ENCODE measurements around the gene ATP5PB.

The ATP5PB gene

DNA sequence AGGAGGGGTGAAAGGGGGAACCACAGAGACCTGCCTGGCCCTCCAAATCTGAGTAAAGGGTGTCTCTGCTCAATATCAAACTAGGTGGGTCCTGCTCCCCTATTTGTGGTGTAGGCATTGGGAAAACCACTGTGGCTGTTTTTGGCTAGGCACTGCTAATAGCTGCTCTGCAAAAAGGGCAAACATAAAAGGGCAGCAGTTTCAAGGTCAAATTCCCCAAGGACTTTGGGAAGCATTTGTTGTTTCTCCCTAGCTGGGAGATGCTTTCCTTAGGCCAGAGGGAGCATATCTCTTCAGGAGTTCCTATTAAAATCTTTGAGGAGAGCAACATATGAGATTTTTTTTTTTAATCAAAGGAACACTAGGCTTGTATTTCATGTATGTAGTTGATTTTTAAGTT is 26.9 kb downstream of the ATP5PB start:
- DNase-seq, result no peak

DNA sequence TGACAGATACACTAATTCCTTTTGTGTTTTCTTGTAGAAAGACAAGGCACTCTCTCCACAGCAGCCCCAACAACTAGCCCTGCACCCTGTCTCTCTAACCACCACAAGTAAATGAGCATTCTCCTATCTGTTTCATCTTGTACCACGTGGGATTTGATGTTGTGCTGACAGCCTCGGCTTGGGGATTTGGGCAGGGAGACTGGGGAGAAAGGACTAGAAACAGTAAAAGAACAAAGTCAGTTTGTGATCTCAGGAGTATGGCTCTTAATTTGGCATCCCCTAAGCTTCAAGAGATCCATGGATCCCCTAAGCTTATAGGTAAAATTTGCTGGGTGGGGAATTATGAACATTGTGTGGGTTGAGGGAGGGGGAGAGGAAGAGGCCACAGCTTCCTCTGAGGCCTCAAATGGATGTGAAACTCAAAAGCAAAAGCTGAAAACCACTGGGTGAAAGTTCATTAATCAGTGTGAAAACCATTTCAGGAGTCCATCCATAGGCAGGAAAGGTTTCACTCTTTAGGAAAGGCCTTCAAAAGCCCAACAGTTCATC is 27.6 kb downstream of the ATP5PB start:
- DNase-seq, result no peak

DNA sequence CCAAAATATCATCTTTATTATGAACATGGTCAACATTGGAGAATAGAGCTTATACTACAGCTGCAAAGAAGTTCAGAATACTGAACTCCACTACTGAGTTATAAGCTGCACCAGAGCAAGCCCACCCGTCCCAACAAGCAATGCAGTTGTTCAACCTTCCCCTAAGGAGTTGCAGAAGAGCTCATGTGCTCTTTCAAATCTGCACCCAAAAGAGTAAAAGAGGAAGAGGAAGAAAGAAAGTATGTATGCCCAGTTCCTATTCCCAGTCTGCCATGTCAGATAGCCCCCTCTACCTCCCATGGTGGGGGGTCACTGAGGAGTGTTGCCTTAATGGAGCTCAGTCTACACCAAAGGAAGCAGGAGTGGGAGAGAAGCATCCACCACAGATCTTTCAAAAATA is 31.4 kb downstream of the ATP5PB start:
- no peak for DNase-seq

DNA sequence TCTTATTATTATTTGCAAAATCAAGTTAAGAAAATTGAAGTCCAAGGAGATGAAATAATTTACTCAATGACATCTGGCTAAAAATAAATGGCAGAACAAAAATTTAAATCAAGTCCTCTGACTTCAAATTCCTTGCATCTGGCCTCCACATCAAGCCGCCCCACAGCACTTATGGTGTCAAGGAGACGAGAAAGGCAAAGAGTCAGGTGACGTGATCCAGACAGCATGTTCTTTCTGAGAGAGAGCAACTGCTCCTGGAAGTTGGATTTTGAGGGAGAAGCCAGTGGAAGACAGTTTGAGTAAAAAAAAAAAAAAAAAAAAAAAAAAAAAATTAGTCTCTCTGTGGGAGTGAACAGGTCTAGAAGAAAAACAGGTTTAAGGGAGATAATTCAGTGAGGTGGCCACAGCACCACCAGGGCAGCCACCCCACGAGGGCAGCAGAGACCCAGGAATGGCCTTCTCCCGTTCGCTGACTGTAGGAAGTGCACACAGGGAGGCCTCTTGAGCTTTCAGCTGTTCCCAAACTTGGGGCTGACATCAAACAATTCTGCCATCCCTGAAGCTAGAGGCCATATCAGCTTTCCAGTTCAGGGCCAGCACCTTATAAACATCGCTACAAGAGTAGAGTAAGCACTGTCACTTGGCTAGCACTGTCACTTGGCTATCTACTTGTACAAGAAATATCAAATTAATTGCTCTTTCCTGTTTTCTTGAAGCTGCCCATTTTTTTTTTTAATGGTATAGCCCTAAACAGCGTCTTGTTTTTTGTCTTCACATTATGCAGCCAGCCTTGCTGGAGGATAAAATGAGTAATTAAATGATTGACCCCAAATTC is 32.3 kb downstream of the ATP5PB start:
- peak; percentile 5 for DNase-seq

DNA sequence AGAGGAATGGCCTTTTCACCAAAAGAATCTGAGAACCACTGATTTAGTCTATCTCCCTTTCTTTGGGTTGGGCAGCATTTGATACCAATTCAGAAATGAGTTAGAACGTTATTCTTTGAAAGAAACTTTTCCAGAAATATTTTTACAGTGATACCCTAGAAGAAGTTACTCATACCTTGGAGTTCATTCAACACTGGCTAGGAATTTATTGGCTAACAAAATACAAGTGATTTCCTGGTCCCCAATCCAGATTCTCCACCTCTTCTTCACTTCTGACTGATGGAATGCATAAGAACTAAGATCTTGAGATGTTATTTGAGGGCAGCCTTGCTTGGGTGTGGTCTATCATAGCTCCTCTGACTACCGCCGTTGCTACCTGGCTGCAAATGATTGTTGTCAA is 33.9 kb downstream of the ATP5PB start:
- no peak for DNase-seq

DNA sequence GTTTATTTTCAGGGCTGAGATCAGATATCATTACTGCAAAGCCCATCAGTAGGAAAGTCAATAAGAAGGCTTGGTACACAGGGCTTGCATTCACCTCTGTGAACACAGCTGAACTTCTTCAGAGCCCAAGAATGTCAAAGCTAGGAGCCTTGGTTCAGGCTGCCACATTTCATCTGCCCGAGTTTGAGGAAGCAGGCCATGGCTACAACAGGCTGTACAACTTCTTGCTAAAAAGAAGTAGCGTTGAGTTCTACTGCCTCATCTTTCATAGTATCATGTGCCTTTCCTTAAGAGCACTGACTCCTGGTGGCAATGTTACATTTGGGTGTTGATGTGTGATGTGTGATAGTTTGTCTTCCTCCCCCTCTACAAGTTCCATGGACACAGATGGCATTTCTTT is 34.6 kb downstream of the ATP5PB start:
- no peak for DNase-seq

DNA sequence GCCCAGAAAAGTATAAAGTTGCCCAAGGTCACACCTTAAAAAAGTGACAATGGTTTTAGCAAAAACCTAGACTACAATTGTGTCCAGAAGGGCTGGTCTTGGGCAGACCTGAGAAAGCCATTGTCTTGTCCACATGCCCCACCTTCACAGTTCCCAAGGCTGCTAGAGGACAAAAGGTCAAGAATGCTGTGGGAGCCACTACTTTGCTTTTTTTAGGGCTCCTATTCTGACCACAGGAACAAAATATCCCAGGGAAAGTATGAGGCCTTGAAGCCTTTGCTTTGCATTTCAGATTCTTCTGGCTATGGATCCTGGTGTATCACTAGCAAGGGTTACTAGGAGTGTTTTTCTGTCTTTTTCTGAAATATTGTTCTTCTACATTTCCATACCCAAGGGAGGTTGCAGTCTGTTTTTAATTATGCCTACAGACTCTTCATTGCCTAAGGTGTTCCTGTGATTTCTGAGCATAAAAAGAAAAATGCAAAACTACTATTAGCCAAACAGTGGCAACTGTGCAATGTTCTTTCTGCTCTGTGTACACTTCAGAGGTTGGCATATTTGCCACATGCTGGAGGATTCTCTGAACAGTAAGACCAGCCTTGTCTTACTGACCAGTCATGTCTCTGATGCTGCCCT is 35.2 kb downstream of the ATP5PB start:
- no peak for DNase-seq

DNA sequence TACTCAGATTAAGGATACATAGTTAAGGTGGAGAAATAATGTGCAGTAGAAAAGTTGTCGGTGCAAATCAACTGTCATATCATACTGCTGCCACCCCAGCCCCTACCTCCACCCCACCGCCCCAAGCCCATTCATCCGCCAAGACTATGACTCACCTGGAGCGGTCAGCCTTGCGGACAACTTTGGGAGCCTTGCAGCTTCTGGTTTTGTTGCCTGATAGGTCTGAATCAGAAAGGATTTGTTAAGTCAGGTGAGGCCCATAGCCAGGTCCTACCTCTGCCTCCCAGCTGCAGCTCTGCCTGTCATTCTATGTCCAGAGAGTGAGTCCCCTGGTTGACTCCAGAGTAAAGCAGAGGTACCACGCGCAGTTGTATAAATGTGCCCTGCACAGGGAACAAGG is 37.2 kb downstream of the ATP5PB start:
- no peak for DNase-seq

DNA sequence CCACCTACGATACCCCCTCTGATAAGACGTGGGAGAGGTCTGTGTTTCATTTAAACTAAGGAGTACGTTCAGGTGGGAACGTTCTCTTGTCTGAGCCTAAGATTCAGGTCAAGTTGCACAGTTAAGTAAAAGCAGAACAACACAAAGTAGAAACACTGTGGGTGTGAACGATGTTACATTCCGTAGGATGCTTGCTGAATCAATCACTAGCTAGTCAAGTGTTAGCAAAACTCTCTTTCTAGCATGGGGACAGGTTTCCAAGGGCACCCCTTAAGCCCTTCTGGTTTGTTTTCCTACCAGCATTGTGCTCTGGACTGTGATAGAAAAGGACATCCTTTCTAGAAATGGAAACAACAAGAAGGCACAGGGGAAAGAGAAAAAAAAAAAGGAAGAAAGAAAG is 37.9 kb downstream of the ATP5PB start:
- DNase-seq, result no peak

DNA sequence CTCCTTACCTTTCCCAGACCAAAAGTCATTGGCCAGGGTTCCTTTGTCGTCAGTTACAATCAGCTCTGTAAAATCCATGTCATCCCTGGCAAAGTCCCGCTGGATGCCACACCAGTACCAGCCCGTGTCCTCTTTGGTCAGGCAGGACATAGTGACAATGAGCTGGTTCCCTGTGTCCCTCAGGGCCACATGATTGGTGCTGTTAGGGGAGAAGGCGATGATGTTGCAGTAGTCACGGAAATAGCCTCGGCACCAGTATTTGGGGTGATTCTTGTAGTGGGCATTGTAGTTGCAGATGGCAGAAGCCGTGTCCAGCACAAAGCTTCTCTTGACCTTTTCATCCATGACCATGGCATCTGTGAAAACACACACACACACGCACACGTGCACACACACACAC is 39.4 kb downstream of the ATP5PB start:
- DNase-seq, result no peak

DNA sequence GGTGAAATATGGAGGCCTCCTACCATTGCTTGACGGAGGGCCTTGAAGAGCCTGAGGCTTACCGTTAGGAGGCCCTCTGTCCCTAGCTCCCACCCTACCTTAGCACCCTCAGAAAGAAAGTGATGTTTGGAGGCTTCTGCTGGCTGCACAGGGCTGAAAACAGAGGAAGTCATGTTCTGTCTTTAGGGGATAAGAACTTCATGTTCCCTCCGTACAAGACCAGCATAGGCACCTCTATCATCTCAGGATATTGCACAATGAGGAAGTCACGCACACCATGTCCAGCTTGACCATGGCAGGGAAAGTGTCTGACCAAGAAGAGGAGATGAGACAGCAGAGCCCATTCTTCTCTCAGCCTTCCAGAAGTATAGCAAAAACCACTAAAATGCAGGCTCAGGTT is 40.3 kb downstream of the ATP5PB start:
- DNase-seq, result no peak

DNA sequence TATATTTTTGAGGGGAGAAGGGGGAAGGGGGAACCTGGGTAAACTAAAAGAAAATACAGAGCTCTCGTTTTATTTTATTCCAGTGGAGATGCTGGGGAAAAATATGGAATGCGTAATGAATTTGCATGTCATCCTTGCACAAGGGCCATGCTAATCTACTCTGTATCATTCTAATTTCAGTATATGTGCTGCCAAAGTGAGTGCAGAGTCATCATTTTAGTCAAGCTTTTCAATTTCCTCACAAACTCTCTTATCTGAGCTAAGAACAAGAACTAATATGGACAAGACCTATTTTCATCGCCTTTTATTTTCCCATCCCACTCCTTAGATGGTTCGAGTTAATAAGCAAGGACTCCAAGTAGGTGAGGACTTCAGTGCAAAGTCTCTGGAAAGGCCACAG is 41.0 kb downstream of the ATP5PB start:
- DNase-seq, result no peak

DNA sequence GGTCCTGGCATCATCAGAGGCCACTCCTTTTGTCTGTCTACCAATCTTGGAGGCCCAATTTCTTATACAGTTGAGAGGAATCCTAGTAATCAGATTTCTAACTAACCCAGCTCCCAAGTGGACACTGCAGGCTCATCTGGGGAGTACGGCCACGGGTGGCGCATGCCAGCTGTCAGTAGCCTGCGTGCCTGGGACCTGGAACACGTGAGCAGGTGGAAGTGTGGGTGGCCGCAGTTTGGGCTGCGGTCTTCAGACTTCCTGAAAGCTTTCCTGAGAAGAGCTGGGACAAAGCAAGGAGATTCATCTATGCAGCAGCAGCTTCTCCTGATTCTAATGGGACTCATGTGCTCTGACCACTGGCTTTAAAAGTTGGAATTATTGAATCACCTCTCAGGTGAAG is 41.8 kb downstream of the ATP5PB start:
- no peak for DNase-seq

DNA sequence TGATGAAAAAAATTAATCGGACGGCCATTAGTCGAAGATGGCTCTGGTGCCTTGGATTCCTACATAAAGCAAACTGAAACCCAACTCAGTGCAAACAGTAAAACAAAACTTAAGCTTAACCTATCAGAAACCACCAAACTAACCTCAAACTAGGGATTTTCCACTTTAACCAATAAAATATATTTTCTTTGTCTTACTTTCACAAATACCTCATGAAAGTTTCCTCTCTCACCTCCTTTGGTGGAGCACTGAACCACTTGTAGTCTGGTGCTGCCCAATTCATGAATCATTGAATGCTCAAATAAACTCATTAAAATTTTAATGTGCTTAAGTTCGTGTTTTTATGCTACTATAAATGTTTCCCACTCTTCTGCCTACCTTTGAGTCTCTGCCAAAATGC is 47.1 kb downstream of the ATP5PB start:
- DNase-seq, result no peak

DNA sequence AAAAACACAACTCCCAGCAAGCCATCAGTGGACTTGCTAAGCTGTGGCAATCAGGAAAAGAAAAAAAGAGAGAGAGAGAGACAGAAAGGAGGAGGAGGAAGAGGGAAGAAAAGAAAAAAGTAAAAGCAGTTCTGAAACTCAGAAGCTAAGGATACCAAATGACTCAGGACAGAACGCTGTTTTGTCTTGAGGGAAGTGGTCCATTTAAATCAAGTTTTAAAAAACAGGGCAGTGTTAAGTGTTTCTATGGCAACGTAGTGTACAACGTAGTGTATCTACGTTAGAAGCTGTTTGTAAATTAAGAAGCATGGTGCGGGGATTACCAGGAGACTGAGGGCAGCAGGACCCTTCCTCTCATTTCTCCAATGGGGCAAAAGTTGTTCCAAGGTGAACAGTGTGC is 48.3 kb downstream of the ATP5PB start:
- DNase-seq, result no peak

DNA sequence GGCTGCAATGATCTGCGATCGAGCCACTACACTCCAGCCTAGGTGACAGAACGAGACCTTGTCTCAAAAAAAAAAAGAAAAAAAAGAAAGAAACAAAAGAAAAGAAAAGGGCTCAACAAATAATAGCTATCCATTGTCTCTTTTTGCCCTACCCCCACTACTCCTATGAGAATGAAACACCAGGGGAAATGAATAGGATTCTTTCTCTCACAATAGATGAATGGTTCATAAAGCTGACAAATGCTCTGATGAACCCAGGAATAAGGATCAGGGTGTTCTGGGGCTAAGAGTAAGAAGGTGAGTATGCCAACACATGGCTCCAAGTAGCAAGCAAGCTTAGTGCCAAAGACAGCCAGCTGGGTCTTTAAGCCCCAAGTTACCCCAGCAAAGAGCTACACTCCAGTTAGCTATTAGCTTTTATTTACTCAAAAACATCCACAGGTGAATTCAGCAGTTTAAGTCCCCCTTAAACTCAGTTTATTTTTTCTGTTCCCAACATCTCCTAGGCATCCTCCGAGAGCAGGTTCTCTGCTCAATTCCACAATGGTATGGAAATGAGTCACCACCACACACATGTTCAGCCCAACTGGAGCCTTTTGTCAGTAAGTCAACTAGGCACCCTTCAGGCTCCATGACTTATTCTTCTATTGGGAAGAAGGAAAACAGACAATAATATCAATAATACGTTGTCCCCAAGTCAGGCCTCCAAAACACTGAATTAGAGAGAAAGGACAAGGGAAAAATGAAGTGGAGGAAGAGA is 49.9 kb downstream of the ATP5PB start:
- DNase-seq, result no peak

DNA sequence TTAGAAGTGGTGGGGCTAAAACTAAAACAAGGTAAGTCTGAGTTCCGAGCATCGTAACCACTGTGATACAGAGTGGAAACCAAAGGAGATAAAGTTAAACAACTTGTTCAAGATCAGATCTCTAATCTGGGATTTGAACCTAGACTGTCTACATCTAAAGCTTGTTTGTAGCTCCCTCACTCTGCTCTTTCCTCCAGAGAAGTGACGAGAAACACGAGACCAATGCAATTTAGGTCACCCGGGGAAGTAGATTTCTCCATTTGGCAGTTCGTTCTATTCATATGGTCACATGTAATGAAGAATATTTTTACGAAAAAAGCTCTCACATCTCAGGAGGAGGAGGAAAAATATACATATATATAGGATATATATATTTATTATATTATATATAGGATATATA is 52.4 kb downstream of the ATP5PB start:
- no peak for DNase-seq

DNA sequence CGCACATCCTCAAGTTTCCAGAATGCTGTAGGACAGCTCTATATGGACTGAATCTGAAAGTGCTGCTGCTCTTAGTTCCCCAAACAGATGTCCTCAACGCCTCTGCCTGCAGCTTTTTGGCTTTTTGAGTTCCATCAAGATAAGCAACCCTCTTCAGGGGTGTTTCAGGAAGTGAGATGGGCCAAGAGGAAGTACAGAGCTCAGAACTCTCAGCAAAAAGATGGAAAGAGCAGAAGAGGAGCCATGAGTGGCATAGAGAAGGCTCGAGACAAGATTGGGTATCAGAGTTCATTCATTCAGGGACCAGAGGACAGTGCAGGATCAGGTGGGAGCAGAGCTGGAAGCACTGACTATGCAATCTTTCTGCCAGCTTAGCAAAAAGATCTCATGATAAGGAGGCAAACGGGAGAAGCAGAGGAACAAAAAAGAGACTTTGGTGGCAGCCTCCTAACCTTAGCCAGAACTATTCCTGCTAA is 54.4 kb downstream of the ATP5PB start, which contains the start of the genes ADORA3 and TMIGD3:
TSS of gene ADORA3 (minus strand) at position 49 of the 476 bp plus-strand sequence. CDS start 279 bp downstream, outside the sequence.
TSS of gene TMIGD3 (minus strand) at position 49 of the 476 bp plus-strand sequence. CDS start 279 bp downstream, outside the sequence.
- no peak for DNase-seq

DNA sequence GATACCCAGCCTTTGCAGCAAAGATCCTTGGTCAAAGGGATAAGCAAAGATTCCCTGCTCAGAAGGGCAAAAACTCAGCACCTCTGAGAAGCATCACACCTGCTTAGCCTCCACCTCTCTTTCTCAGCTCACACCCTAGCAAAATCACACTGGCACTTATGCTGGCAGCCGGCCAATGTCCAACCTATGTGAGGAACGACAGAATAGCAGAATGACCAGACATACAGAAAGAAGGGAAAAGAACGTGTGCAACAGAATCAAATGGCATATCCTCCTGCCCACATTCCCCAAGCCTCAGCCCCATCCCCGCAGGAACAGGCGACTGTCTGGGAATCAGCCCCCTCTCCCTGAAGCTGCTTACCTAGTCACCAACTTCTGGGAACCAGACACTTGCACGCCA is 54.8 kb downstream of the ATP5PB start:
- no peak for DNase-seq

DNA sequence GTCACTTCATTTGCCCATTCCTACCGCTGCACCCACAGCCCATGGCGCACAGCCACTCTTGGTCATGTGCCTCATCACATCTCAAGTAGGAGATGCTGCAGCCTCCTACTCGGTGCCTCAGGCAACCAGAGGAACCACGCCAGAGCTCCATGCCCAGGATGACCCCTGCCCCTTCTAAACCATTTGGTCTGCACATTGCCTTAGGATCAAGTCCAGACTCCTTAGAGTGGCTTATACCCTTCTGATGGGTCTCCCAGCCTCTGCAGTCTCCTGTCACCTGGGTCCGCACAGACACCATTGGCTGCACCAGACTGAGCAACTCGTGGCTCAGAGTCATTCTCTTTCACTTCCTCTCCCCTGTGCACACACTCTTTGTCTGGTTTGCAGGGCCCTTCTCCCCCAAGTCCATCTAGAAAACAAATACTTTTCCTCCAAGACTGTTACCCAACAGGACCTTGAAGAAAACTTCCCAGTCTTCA is 56.4 kb downstream of the ATP5PB start:
- no peak for DNase-seq

DNA sequence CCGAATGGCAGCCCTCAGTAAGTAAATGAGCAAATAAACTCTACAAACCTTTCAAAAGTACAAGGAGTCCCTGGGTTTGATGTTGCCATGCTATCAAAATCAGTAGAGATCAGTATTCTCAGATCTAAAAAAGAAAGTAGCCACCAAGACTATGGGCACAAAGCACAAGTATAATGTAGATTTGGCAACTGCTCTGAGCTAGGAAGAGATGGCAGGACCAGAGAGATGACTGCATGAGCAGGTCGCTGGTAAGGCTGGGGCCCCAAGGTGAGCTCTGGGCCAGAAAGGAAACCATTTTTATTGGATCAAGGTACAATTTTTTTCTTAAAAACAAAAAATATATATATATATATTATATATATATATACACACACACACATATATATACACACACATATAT is 57.3 kb downstream of the ATP5PB start:
- no peak for DNase-seq

DNA sequence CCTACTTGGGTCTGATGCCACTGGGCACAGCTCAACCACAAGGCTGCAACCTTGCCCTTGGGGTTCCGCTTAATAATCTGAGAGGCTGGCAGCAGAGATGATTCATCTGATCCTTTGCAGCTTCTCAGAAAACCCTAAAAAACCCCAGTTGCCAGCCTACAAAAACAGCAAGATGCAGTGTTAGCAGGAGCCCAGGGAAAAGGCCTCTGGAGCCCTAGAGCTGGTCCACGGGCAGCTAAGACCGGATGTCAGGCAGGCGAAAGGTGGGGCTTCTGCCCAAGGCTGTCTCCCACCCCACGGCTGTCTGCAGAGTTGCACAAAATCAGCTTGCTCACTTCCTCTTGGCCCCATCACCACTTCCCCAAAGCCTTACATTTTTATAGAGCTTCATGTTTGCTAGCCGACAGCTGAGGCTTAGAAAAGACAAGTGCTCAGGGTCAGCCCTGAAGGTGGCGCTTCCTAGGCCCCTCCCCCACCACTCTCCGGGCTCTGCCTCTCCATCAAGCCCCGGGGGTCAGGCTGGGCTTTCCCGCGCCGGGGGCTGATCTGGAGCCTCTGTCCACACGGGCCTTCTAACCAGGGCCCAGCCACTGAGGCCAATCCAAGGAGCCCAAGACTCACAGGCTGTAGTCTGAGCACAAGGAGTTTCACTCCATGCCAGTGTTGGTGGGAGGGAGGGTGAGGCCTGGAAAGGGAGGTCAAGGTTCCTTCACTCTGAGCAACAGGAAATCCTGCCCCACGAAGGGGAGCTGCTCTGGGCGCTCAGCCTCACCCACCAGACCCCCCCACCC is 58.3 kb downstream of the ATP5PB start:
- DNase-seq, result no peak

Measured in NCI-H1105 (cell line).